ENCODE data around the gene ARL14EP. TPM values are rescaled to one million over a fixed set of nuclear protein-coding genes. Genes with fewer than 3 reads are reported as not detected.

The ARL14EP gene
- total and polyA plus RNA-seq, 2 donors (not counting 3 experiments of a cell fraction or from before 2014, with no cell fraction given) = 9.6 to 16.7 TPM

- no peak overlapping the region for H2AFZ ChIP-seq (ENCODE audit: low read depth, low read length)
- no peaks in the 10 kb centered on the region for H3K9me1 ChIP-seq (replicated peaks; ENCODE audit: control insufficient read depth, extremely low read depth, insufficient read depth, low read length)
- H3K27ac ChIP-seq (ENCODE audit: insufficient read depth, low read depth, low read length) = no peak overlapping the region
- DNase-seq (ENCODE audit: low read depth, low spot score) (no peak), FAIRE-seq (no peak)
- H3K9me3 ChIP-seq (replicated peaks; ENCODE audit: control insufficient read depth, insufficient read depth, low read length) = no peaks in the 10 kb centered on the region
- no peak overlapping the region for H3K9ac ChIP-seq (replicated peaks; ENCODE audit: extremely low read depth, insufficient read depth, low read length)
- H3K4me2 ChIP-seq (ENCODE audit: insufficient read depth, low read length) = no peak overlapping the region
- H3K79me2 ChIP-seq (ENCODE audit: control insufficient read depth, insufficient read depth, low read length) = no peaks in the 10 kb centered on the region
- dilution Hi-C loops (cut with MboI; ENCODE audit: extremely low pct_ligation_motif_present, low sequenced_read_pairs) = no loop called here
- no peaks in the 10 kb centered on the region for H4K20me1 ChIP-seq (replicated peaks; ENCODE audit: control insufficient read depth, extremely low read depth, insufficient read depth, low read length)
- intact Hi-C loops (cut with micrococcal nuclease) = no loop called here
- POLR2A ChIA-PET = no interaction called here
- H3K27me3 ChIP-seq (ENCODE audit: control insufficient read depth in 2 of 2, insufficient read depth in 2 of 2, low read length in 2 of 2) = peaks cover 8 to 27% of the 10 kb centered on the region in 2 experiments
- no peaks in the 10 kb centered on the region for H3K4me1 ChIP-seq (ENCODE audit: control insufficient read depth, extremely low read depth, insufficient read depth, low read length)
- no peaks in the 10 kb centered on the region for H3K36me3 ChIP-seq (ENCODE audit: control insufficient read depth in 2 of 2, extremely low read depth in 1 of 2, insufficient read depth in 2 of 2, low read length in 2 of 2)
- CTCF ChIA-PET = interaction anchor here (1.3 to 4.0 kb wide), 5 partner anchors 9 to 865 kb away, joined by 3 to 23 read pairs (median 4); partner anchors contain the start of gene ARL14EP
- TF ChIP-seq MAX (IDR thresholded peaks at IDR 0.05; ENCODE audit: insufficient read depth, insufficient read length) = no peak
- TF ChIP-seq FOS (IDR thresholded peaks at IDR 0.05; ENCODE audit: borderline replicate concordance, insufficient read depth, low read length) = no peak
- TF ChIP-seq JUN (IDR thresholded peaks at IDR 0.05; ENCODE audit: borderline replicate concordance, insufficient read depth, insufficient read length, low read depth) = no peak
- no peak for TF ChIP-seq MYC (IDR thresholded peaks at IDR 0.05; ENCODE audit: low read depth, low read length)
- TF ChIP-seq GATA2 (IDR thresholded peaks at IDR 0.05; ENCODE audit: insufficient read depth, insufficient read length, low read depth, low read length) = no peak
- no peak for TF ChIP-seq CTCF (IDR thresholded peaks at IDR 0.05; ENCODE audit: extremely low read depth in 1 of 2, insufficient read depth in 1 of 2, low read depth in 1 of 2, low read length in 2 of 2)
- no peak for TF ChIP-seq POLR2AphosphoS5 (IDR thresholded peaks at IDR 0.05; ENCODE audit: insufficient read depth, low read depth, low read length)
- TF ChIP-seq EZH2 (IDR thresholded peaks at IDR 0.05; ENCODE audit: borderline replicate concordance, low read depth, low read length, severe bottlenecking) = no peak
- no peak for TF ChIP-seq POLR2A (IDR thresholded peaks at IDR 0.05; ENCODE audit: low read depth, low read length)
- no TSS peak for BruUV-seq (replicated peaks)
- H3K4me3 ChIP-seq (replicated peaks in 1 of 3; ENCODE audit: insufficient read depth in 1 of 3, low read depth in 1 of 3, low read length in 3 of 3) = no peak overlapping the region
These were observed 9.3 kb upstream of the ARL14EP start for GRCh38 chr11:30313580-30313979.
